Measurements from ENCODE around the gene SLC25A22.

Gene SLC25A22

DNA sequence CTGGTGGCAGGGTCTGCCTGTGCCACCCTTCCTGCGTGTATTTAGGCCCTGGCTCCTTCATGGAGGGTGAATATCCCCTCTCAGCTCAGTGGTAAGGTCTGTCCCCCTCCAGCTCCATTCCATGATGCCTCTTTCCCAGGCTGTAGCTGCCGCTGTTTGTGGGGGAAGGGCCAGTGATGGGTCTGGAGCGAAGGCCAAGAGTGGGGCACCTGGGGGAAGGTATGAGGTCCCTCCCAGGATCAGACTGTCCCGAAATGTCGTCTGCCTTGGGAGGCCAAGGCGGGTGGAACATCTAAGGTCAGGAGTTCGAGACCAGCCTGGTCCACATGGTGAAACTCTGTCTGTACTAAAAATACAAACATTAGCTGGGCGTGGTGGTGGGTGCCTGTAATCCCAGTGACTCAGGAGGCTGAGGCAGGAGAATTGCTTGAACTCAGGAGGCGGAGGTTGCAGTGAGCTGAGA lies 35.8 kb upstream of the SLC25A22 start:
- Histone ChIP-seq H3K4me1 (ENCODE audit: control insufficient read depth, insufficient read depth, low read length) (peaks cover 45% of the 10 kb centered on the region), H3K4me3 (ENCODE audit: insufficient read depth, low read depth, low read length) (peak overlapping the region; percentile 61), H3K27me3 (ENCODE audit: control insufficient read depth, insufficient read depth, low read length, poor library complexity, severe bottlenecking) (peaks cover 37% of the 10 kb centered on the region), H3K27ac (ENCODE audit: insufficient read depth, low read depth, low read length, poor library complexity, severe bottlenecking) (no peak overlapping the region), H3K9me3 (ENCODE audit: control insufficient read depth, low read length) (no peaks in the 10 kb centered on the region), H3K36me3 (ENCODE audit: control insufficient read depth, insufficient read depth, low read length) (peaks cover 13% of the 10 kb centered on the region)
- 53 to 59% methylated on average over 9 of the region's 9 CpGs for WGBS, 2 experiments

DNA sequence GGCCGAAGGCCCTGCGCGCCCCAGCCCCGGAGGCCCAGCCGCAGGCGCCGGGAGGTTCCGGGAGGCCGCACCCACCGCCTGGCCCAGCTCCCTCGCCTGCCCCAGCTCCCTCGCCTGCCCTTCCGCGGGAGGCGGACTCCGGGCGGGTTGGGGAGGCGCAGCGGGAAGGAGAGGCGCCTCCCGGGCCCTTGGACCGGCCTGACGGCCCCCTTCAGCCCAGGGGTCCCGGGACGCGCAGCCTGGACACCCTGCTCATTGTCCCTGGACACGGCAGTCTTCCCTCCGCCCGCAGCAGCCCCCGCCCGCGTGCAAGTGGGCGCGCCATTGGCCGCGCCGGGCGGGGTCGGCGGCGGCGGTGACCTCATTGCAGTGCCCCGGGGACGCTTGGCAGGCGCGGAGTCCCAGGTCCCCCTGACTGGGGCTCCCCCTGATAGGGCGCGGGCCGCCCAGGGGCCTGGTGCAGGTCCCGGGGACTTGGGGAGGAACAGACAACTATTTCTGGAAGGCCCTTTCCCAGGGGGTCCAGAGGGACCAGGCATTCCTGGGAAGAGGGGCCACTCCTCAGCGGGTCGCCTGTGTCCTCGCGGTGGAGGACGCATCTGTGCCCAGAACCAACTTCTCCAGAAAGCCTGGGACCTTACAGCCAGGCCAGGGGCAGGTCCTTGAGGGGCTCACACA lies 35.2 kb upstream of the SLC25A22 start:
- no peaks in the 10 kb centered on the region for H3K9me3 ChIP-seq (ENCODE audit: control insufficient read depth, low read length)
- H3K27me3 ChIP-seq (ENCODE audit: control insufficient read depth, insufficient read depth, low read length, poor library complexity, severe bottlenecking): peaks cover 43% of the 10 kb centered on the region
- H3K36me3 ChIP-seq (ENCODE audit: control insufficient read depth, insufficient read depth, low read length): peaks cover 8% of the 10 kb centered on the region
- H3K27ac ChIP-seq (ENCODE audit: insufficient read depth, low read depth, low read length, poor library complexity, severe bottlenecking): no peak overlapping the region
- 1% methylated on average over 55 of the region's 55 CpGs for WGBS, 2 experiments
- peaks cover 51% of the 10 kb centered on the region for H3K4me1 ChIP-seq (ENCODE audit: control insufficient read depth, insufficient read depth, low read length)
- H3K4me3 ChIP-seq (ENCODE audit: insufficient read depth, low read depth, low read length): peak overlapping the region; percentile 61

DNA sequence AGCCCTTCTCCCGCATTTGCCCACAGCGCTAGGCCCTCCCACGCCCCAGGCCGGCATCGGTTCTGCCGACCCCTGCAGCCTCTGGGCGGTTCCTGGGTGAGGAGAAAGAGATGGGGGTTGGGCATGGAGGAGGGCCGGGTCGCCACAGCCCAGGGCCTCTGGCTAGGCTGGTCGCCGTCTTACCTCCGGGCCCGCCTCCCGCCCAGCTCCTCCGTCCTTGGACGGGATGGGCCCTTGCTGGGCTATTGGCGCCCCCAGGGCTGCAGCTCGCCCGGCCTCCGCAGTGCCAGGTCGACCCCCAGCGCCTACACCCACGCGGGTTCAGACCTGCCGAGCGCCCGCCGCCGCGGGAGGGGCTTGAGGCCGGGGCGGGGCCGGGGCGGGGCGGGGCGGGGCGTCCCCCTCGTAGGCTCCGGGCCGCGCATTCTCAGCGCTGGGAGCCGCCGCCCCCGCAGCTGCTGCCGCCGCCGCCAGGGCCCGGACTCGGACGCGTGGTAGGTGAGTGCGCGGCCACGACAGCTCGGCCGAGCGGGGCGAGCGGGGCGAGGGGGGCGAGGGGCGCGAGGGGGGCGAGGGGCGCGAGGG lies 34.5 kb upstream of the SLC25A22 start, which contains the start of gene CD151:
Gene CD151, plus strand, starts transcription at position 424 of the 585 bp plus-strand sequence. CDS start 3,118 bp downstream, outside the sequence.
- H3K4me3 ChIP-seq (ENCODE audit: insufficient read depth, low read depth, low read length): peak within 1 kb of the TSS; percentile 61
- H3K4me1 ChIP-seq (ENCODE audit: control insufficient read depth, insufficient read depth, low read length): peaks cover 57% of the 10 kb centered on the region
- H3K9me3 ChIP-seq (ENCODE audit: control insufficient read depth, low read length): no peaks in the 10 kb centered on the region
- peaks cover 8% of the 10 kb centered on the region for H3K36me3 ChIP-seq (ENCODE audit: control insufficient read depth, insufficient read depth, low read length)
- WGBS, 2 experiments: 0 to 1% methylated on average over 66 to 67 of the region's 67 CpGs
- H3K27me3 ChIP-seq (ENCODE audit: control insufficient read depth, insufficient read depth, low read length, poor library complexity, severe bottlenecking): peaks cover 50% of the 10 kb centered on the region
- no peak within 1 kb of the TSS for H3K27ac ChIP-seq (ENCODE audit: insufficient read depth, low read depth, low read length, poor library complexity, severe bottlenecking)

DNA sequence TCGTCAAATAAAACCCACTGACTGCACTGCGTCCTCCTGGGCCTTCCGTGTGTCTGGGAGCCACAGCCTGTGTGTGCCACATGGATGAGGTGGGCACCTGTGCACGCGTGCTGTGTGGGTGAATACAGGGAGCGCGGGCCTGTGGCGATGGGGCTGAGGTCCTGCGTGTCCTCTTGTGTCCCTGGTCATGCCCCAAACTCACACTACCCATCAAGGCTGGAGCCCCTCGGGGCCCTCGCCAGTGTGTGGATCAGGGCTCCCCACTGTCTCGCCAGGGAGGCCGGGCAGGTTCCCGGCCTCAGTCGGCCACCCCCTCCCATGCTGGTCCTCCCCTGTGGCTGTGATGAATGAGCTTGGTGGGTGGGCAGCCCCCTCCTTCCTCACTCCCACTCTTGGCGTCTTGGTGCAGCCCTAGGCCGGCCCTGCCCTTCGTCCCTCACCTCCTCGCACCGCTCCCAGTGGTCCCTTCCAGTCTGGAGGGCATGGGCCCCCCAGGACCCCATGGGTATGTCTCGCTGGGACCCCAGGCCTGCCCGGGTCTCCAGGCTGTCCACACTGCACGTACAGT lies 34.0 kb upstream of the SLC25A22 start:
- peaks cover 6% of the 10 kb centered on the region for H3K36me3 ChIP-seq (ENCODE audit: control insufficient read depth, insufficient read depth, low read length)
- no peak overlapping the region for H3K27ac ChIP-seq (ENCODE audit: insufficient read depth, low read depth, low read length, poor library complexity, severe bottlenecking)
- peak overlapping the region; percentile 61 for H3K4me3 ChIP-seq (ENCODE audit: insufficient read depth, low read depth, low read length)
- no peaks in the 10 kb centered on the region for H3K9me3 ChIP-seq (ENCODE audit: control insufficient read depth, low read length)
- peaks cover 56% of the 10 kb centered on the region for H3K27me3 ChIP-seq (ENCODE audit: control insufficient read depth, insufficient read depth, low read length, poor library complexity, severe bottlenecking)
- peaks cover 61% of the 10 kb centered on the region for H3K4me1 ChIP-seq (ENCODE audit: control insufficient read depth, insufficient read depth, low read length)
- 37 to 39% methylated on average over 23 of the region's 23 CpGs for WGBS, 2 experiments

DNA sequence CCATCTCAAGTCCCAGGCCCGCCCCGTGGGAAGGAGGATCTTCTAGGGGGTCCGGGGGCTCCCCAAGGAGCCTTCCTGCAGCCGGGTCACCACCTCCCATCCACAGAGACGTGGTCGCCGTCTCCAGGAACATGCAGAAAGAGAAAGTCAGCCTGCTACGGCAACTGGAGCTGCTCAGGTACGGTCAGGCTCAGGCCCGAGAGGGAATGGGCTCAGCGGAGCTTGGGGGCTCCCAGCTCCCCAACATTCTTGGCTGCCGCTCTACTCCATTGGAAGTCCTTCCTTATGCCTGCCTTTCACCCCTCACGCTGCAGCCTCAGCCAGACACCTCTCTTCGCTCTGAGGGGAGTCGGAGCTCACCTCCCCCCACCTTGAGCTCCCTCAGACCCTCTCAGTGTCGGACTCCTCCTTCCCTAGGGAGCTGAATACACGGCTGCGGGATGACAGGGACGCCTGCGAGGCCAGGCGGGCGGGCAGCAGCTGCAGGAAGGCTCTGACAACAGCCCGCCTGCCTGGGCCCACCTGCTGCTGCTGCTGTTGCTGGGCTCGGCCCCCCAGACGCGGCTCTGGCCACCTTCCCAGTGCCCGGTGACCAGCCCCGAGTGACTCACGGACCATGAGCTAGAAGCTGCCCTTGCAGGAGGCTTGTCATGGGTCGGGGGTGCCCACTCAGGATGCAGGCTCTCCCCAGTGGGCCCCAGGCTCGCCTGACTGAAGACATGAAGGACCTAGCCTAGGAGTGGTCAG lies 33.2 kb upstream of the SLC25A22 start:
- Histone ChIP-seq H3K27me3 (ENCODE audit: control insufficient read depth, insufficient read depth, low read length, poor library complexity, severe bottlenecking) (peaks cover 63% of the 10 kb centered on the region), H3K36me3 (ENCODE audit: control insufficient read depth, insufficient read depth, low read length) (no peaks in the 10 kb centered on the region), H3K4me1 (ENCODE audit: control insufficient read depth, insufficient read depth, low read length) (peaks cover 64% of the 10 kb centered on the region), H3K27ac (ENCODE audit: insufficient read depth, low read depth, low read length, poor library complexity, severe bottlenecking) (no peak overlapping the region), H3K4me3 (ENCODE audit: insufficient read depth, low read depth, low read length) (peak overlapping the region; percentile 33), H3K9me3 (ENCODE audit: control insufficient read depth, low read length) (no peaks in the 10 kb centered on the region)
- 9 to 13% methylated on average over 31 of the region's 31 CpGs for WGBS, 2 experiments

DNA sequence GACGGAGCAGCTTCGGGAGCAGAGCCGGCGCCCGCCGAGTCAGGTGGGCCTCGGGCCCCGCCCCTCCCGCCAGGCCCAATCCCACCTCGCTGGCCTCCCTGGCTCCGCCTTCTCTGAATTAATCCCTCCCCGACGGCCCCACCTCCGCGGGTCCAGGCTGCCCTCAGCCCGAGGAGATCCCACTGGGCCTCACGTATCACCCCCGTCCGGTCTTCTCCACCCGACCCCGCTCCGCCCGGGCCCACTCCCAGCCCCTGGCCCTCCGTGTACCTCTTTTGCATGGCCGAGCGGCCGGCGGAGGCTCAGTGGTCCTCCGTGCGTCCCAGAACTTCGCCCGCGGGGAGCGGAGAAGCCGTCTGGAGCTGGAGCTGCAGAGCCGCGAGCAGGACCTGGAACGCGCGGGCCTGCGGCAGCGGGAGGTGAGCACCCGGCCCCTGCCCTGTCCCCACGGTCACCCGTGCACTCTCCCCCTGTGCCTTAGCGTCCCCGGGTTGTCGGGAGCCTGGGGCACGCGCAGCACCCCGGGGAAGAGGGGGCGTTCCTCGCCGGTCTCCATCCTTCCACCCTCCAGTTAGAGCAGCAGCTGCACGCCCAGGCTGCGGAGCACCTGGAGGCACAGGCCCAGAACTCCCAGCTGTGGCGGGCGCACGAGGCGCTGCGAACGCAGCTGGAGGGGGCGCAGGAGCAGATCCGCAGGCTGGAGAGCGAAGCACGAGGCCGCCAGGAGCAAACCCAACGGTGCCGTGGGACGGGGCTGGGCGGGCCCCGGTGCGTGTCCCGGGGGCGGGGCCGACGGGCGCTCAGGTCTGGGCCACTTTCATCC lies 32.4 kb upstream of the SLC25A22 start:
- 1% methylated on average over 78 of the region's 78 CpGs for WGBS, 2 experiments
- no peak overlapping the region for H3K27ac ChIP-seq (ENCODE audit: insufficient read depth, low read depth, low read length, poor library complexity, severe bottlenecking)
- peaks cover 64% of the 10 kb centered on the region for H3K4me1 ChIP-seq (ENCODE audit: control insufficient read depth, insufficient read depth, low read length)
- H3K27me3 ChIP-seq (ENCODE audit: control insufficient read depth, insufficient read depth, low read length, poor library complexity, severe bottlenecking): peaks cover 71% of the 10 kb centered on the region
- H3K9me3 ChIP-seq (ENCODE audit: control insufficient read depth, low read length): no peaks in the 10 kb centered on the region
- H3K4me3 ChIP-seq (ENCODE audit: insufficient read depth, low read depth, low read length): peak overlapping the region; percentile 33
- no peaks in the 10 kb centered on the region for H3K36me3 ChIP-seq (ENCODE audit: control insufficient read depth, insufficient read depth, low read length)

DNA sequence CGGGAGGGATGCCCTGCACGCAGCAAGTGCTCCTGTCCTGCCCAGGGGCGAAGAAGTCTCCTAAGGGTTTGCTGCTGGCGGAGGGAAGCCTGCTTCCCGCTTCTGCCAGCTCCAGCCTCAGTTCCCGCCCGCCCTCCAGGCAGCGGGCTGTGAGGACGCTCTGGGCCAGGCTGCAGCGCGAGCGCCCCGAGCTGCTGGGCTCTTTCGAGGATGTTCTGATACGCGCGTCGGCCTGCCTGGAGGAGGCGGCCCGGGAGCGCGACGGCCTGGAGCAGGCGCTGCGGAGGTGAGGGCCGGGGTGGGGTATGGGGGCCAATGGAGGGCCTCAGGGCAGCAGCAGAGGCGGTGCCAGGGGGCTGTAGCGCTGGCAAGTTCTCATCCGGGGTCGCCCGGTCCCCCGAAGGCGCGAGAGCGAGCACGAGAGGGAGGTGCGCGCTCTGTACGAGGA lies 31.8 kb upstream of the SLC25A22 start:
- H3K4me1 ChIP-seq (ENCODE audit: control insufficient read depth, insufficient read depth, low read length): peaks cover 62% of the 10 kb centered on the region

DNA sequence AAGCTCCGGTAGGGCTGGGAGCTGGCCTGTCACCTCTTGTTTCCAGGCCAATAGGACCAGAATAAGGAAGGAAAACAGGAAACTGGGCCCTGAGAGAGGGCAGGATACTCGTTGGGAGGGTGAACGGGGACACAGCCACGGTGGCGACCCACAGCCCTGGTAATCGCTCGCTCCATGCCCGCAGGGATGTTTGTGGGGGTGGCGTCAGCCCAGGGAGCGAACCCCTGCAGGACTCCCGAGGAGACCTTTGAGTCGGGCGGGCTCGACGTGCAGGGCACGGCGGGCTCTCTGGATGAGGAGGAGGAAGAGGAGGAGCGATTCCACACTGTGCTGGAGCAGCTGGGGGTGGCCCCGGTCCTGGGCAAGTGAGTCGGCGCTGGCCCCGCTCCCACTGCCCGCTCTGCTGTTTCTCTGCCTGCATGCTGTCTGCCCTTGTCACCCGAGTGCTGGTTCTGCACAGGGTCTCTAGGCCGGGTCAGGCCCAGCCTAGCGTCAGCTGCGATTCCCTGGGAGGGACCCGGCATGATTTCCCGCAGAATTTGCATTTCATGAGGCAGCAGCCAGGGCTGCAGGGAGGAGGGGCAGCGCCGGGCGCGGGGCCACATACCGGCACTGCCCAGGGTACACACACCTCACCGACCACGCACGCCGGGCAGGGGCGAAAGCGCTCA lies 31.2 kb upstream of the SLC25A22 start:
- Histone ChIP-seq H3K4me1 (ENCODE audit: control insufficient read depth, insufficient read depth, low read length) (peaks cover 56% of the 10 kb centered on the region), H3K27ac (ENCODE audit: insufficient read depth, low read depth, low read length, poor library complexity, severe bottlenecking) (no peak overlapping the region), H3K4me3 (ENCODE audit: insufficient read depth, low read depth, low read length) (peak overlapping the region; percentile 33), H3K27me3 (ENCODE audit: control insufficient read depth, insufficient read depth, low read length, poor library complexity, severe bottlenecking) (peaks cover 72% of the 10 kb centered on the region), H3K9me3 (ENCODE audit: control insufficient read depth, low read length) (no peaks in the 10 kb centered on the region), H3K36me3 (ENCODE audit: control insufficient read depth, insufficient read depth, low read length) (peaks cover 6% of the 10 kb centered on the region)
- WGBS, 2 experiments: 6 to 7% methylated on average over 40 of the region's 40 CpGs

More for the DNA sequence above, 31.8 kb upstream of the SLC25A22 start:
- no peak overlapping the region for H3K27ac ChIP-seq (ENCODE audit: insufficient read depth, low read depth, low read length, poor library complexity, severe bottlenecking)
- peaks cover under 1% of the 10 kb centered on the region for H3K36me3 ChIP-seq (ENCODE audit: control insufficient read depth, insufficient read depth, low read length)
- WGBS, 2 experiments: 1% methylated on average over 39 of the region's 39 CpGs
- peak overlapping the region; percentile 33 for H3K4me3 ChIP-seq (ENCODE audit: insufficient read depth, low read depth, low read length)
- H3K9me3 ChIP-seq (ENCODE audit: control insufficient read depth, low read length): no peaks in the 10 kb centered on the region
- H3K27me3 ChIP-seq (ENCODE audit: control insufficient read depth, insufficient read depth, low read length, poor library complexity, severe bottlenecking): peaks cover 72% of the 10 kb centered on the region

DNA sequence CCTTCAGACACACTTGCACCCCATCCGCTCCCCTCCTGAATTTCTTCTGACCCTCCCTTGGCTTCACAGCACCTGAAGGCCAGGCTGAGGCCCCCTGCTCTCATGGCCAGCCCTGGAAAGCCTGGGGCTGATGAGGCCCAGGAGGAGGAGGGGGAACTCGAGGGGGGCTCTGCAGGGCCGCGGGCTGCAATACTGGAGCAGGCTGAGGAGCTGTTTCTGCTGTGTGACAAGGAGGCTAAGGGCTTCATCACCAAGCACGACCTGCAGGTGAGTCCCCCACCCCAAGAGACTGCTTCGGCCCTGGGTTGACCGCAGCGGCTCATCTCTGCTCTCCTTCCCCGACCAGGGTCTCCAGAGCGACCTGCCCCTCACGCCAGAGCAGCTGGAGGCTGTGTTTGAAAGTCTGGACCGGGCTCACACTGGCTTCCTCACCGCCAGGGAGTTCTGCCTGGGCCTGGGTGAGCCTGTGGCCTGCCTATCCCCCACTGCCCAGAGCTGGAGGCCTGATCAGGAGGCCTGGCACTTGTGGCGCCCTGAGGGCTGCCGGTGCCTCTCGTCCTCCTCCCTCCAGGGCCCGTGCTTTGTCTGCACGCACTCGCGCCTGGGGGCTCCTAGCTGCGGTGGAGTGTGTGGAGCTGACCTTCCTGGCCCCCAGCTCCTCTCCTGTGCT lies 30.6 kb upstream of the SLC25A22 start:
- Histone ChIP-seq H3K36me3 (ENCODE audit: control insufficient read depth, insufficient read depth, low read length) (peaks cover 9% of the 10 kb centered on the region), H3K9me3 (ENCODE audit: control insufficient read depth, low read length) (no peaks in the 10 kb centered on the region), H3K27me3 (ENCODE audit: control insufficient read depth, insufficient read depth, low read length, poor library complexity, severe bottlenecking) (peaks cover 72% of the 10 kb centered on the region), H3K4me1 (ENCODE audit: control insufficient read depth, insufficient read depth, low read length) (peaks cover 55% of the 10 kb centered on the region), H3K27ac (ENCODE audit: insufficient read depth, low read depth, low read length, poor library complexity, severe bottlenecking) (no peak overlapping the region), H3K4me3 (ENCODE audit: insufficient read depth, low read depth, low read length) (no peak overlapping the region)
- 45 to 47% methylated on average over 21 of the region's 21 CpGs for WGBS, 2 experiments

Data from ectodermal cell (in vitro differentiated cells).